Measurements from ENCODE around the gene CCDC86.

GRCh38 chr11:60847281-60847680 is 5.4 kb downstream of the CCDC86 start:
- TF ChIP-seq CTCF (IDR thresholded peaks at IDR 0.05; ENCODE audit: low read depth, low read length, poor library complexity, severe bottlenecking): no peak
- TF ChIP-seq EZH2phosphoT487 (IDR thresholded peaks at IDR 0.05; ENCODE audit: borderline replicate concordance, low read length): no peak

All from DOHH2 (cell line).